HUDEP-2 (cell line): Measurements from ENCODE around the gene PGM1.

Experiments
- DNase-seq, 76 experiments: peaks; one replicate each; lab custom pipeline; 2025; ENCODE audit not compliant: unreplicated experiment in 76 of 76; lab: John Stamatoyannopoulos, UW

Gene PGM1

GRCh38 chr1:63599799-63600198, 6.6 kb downstream of the PGM1 start:
- no peak for DNase-seq

- no peak for DNase-seq
Measured at GRCh38 chr1:63600248-63600647, 7.0 kb downstream of the PGM1 start.

- DNase-seq = no peak
Measured at GRCh38 chr1:63601061-63601460, 7.8 kb downstream of the PGM1 start.

GRCh38 chr1:63601463-63601862, 8.3 kb downstream of the PGM1 start:
- DNase-seq = no peak

GRCh38 chr1:63601912-63602311, 8.7 kb downstream of the PGM1 start:
- no peak for DNase-seq

GRCh38 chr1:63602629-63603028, 9.4 kb downstream of the PGM1 start:
- no peak for DNase-seq

- DNase-seq = no peak
Measured at GRCh38 chr1:63603810-63604209, 10.6 kb downstream of the PGM1 start.

- DNase-seq = no peak
Measured at GRCh38 chr1:63607322-63607721, 14.1 kb downstream of the PGM1 start.

- DNase-seq = no peak
Measured at GRCh38 chr1:63611231-63611630, 18.0 kb downstream of the PGM1 start.

GRCh38 chr1:63612564-63612963, 19.4 kb downstream of the PGM1 start:
- no peak for DNase-seq

- DNase-seq = no peak
Measured at GRCh38 chr1:63612971-63613370, 19.8 kb downstream of the PGM1 start.

GRCh38 chr1:63615768-63616420, 22.7 kb downstream of the PGM1 start:
- DNase-seq = peak in 38 of 76 experiments; percentile 1 to 70 (median 30)

- no peak for DNase-seq
Measured at GRCh38 chr1:63617450-63617849, 24.2 kb downstream of the PGM1 start.

- DNase-seq = no peak
Measured at GRCh38 chr1:63618011-63618410, 24.8 kb downstream of the PGM1 start.

- DNase-seq = no peak
Measured at GRCh38 chr1:63619558-63619957, 26.3 kb downstream of the PGM1 start.

GRCh38 chr1:63620671-63621070, 27.5 kb downstream of the PGM1 start:
- no peak for DNase-seq

GRCh38 chr1:63621075-63621474, 27.9 kb downstream of the PGM1 start:
- no peak for DNase-seq

GRCh38 chr1:63621698-63622097, 28.5 kb downstream of the PGM1 start:
- no peak for DNase-seq

GRCh38 chr1:63622849-63623566, 29.8 kb downstream of the PGM1 start:
- DNase-seq = no peak

- no peak for DNase-seq
Measured at GRCh38 chr1:63623952-63624351, 30.7 kb downstream of the PGM1 start.

- no peak for DNase-seq
Measured at GRCh38 chr1:63624911-63625310, 31.7 kb downstream of the PGM1 start.

- no peak for DNase-seq
Measured at GRCh38 chr1:63626222-63626621, 33.0 kb downstream of the PGM1 start.
